HepG2 (cell line): ENCODE measurements around the gene TBX6. TPM values are rescaled to one million over a fixed set of nuclear protein-coding genes. Genes with fewer than 3 reads are reported as not detected.

Experiments used
- BRF2 ChIP-seq: sonication (generic); formaldehyde crosslinking; IDR thresholded peaks from 2 replicates; pipeline ENCODE4 v1.8.1; 2022; ENCODE audit warnings: mild to moderate bottlenecking, missing genetic modification reagents
- CEBPZ ChIP-seq: IDR thresholded peaks from 2 replicates; pipeline ENCODE4 v1.6.1; 2012; ENCODE audit warnings: low read length, improper control_type of control experiment
- CERS6 ChIP-seq: sonication (generic); formaldehyde crosslinking; IDR thresholded peaks from 2 replicates; pipeline ENCODE4 v1.5.0; 2020; ENCODE audit warnings: missing genetic modification reagents
- DMAP1 ChIP-seq: IDR thresholded peaks from 2 replicates; pipeline ENCODE4 v1.6.1; 2016
- FOXA1 ChIP-seq, 2 experiments: fragments of 450-650 bp in 1 of 2; sonication (generic) in 1 of 2; formaldehyde crosslinking in 1 of 2; IDR thresholded peaks; 2 replicates each; pipeline versions ENCODE4 v1.4.0 to v1.6.1; 2016 to 2020; ENCODE audit warnings: missing genetic modification reagents in 1 of 2
- GMEB1 ChIP-seq: sonication (generic); formaldehyde crosslinking; IDR thresholded peaks from 2 replicates; pipeline ENCODE4 v1.5.1; 2020; ENCODE audit warnings: missing genetic modification reagents, mild to moderate bottlenecking, borderline replicate concordance
- HCFC1 ChIP-seq: fragments of 150-350 bp; IDR thresholded peaks from 2 replicates; pipeline ENCODE4 v1.6.1; 2014; ENCODE audit warnings: low read depth, low read length
- MEF2D ChIP-seq: sonication (generic); formaldehyde crosslinking; IDR thresholded peaks from 2 replicates; pipeline ENCODE4 v1.5.1; 2020; ENCODE audit warnings: mild to moderate bottlenecking, missing genetic modification reagents
- SMARCE1 ChIP-seq: fragments of 450-650 bp; IDR thresholded peaks from 2 replicates; pipeline ENCODE4 v1.6.1; 2017; ENCODE audit warnings: borderline replicate concordance
- ZBTB42 ChIP-seq: sonication (generic); formaldehyde crosslinking; IDR thresholded peaks from 2 replicates; pipeline ENCODE4 v1.5.0; 2020; ENCODE audit warnings: mild to moderate bottlenecking, missing genetic modification reagents
- ZFP36L2 ChIP-seq: sonication (generic); formaldehyde crosslinking; IDR thresholded peaks from 2 replicates; pipeline ENCODE4 v1.4.0; 2020; ENCODE audit warnings: missing genetic modification reagents
- ZNF451 ChIP-seq: sonication (generic); formaldehyde crosslinking; IDR thresholded peaks from 2 replicates; pipeline ENCODE4 v1.5.0; 2020; ENCODE audit warnings: mild to moderate bottlenecking, missing genetic modification reagents
- ZNF580 ChIP-seq: IDR thresholded peaks from 2 replicates; pipeline ENCODE4 v1.6.1; 2016; ENCODE audit warnings: low read depth, borderline replicate concordance
- ZNF687 ChIP-seq: sonication (generic); formaldehyde crosslinking; IDR thresholded peaks from 2 replicates; pipeline ENCODE4 v1.5.1; 2020; ENCODE audit warnings: mild to moderate bottlenecking, missing genetic modification reagents, moderate library complexity
- ZNF703 ChIP-seq: sonication (generic); formaldehyde crosslinking; IDR thresholded peaks from 2 replicates; pipeline ENCODE4 v1.5.1; 2020; ENCODE audit warnings: missing genetic modification reagents, mild to moderate bottlenecking, moderate library complexity, borderline replicate concordance
- ZSCAN31 ChIP-seq: sonication (generic); formaldehyde crosslinking; IDR thresholded peaks from 2 replicates; pipeline ENCODE4 v1.5.0; 2020; ENCODE audit warnings: low read depth, mild to moderate bottlenecking, missing genetic modification reagents
- polyA plus RNA-seq, 8 experiments: library from polyadenylated mRNA; depleted of rRNA in 3 of 8; stranded (reverse) in 7 of 8; unstranded in 1 of 8; fragments of >200 nt; fragmentation: Illumina TruSeq in 4 of 8; extraction: Trizol in 4 of 8; gene quantifications; 2 replicates each; pipeline versions ENCODE4 v1.2.1 to v1.2.3, GENCODE V29; 2011 to 2016; ENCODE audit warnings: low read depth in 4 of 8, missing spikeins in 1 of 8, mixed read lengths in 1 of 8; ENCODE audit not compliant: insufficient read depth in 1 of 8
- total RNA-seq, 5 experiments: library from RNA; depleted of rRNA; stranded (reverse); fragments of >200 nt; fragmentation: Illumina TruSeq; extraction: Trizol; gene quantifications; 2 replicates each; pipeline ENCODE4 v1.2.3, GENCODE V29; 2016; ENCODE audit warnings: low read depth in 1 of 5

TBX6 gene
- total and polyA plus RNA-seq, 2 of the 13 experiments (the other 11 are each of a cell fraction or from before 2014, with no cell fraction given), result 0.24 to 0.42 TPM

GRCh38 chr16:30112197-30113030, 20.7 kb upstream of the TBX6 start (continued):
- peak; percentile 83; the same call in 1 of the 2 replicates for TF ChIP-seq BRF2
- TF ChIP-seq ZNF703 (CRISPR knock-in tag), result no peak; the same call in 1 of the 2 replicates
- peak; percentile 77; the same call in 1 of the 2 replicates for TF ChIP-seq ZSCAN31 (CRISPR knock-in tag)
- peak; percentile 56; the same call in 1 of the 2 replicates for TF ChIP-seq MEF2D
- no peak for TF ChIP-seq CEBPZ
- peak; percentile 79 for TF ChIP-seq ZBTB42 (CRISPR knock-in tag)
- TF ChIP-seq HCFC1, result peak; percentile 19
- peak; percentile 99 for TF ChIP-seq ZNF687 (CRISPR knock-in tag)
- peak; percentile 66 for TF ChIP-seq DMAP1 (CRISPR knock-in tag)
- peak; percentile 74 for TF ChIP-seq ZNF580
- TF ChIP-seq ZNF451 (CRISPR knock-in tag), result peak; percentile 65; the same call in 1 of the 2 replicates
- no peak for TF ChIP-seq FOXA1 (IDR thresholded peaks at IDR 0.05)
- TF ChIP-seq FOXA1 (CRISPR knock-in tag; IDR thresholded peaks at IDR 0.05), result no peak; the same call in 1 of the 2 replicates
- no peak; the same call in 1 of the 2 replicates for TF ChIP-seq ZFP36L2 (CRISPR knock-in tag)
- 0 out of 2 replicates have a peak, but pooled peaks have one; percentile 38 for TF ChIP-seq GMEB1
- no peak for TF ChIP-seq SMARCE1
- TF ChIP-seq CERS6 (CRISPR knock-in tag), result no peak
